Fibroblast of skin of left biceps (primary cell): ENCODE data around the gene SEMA3E.
"Not testable (repeated sequence)": the region's sequence is repeated elsewhere in the genome, so short reads cannot be mapped to it uniquely, and the experiment has no call there.

Experiments
- DNase-seq, 2 experiments: peaks; one replicate each; pipeline ENCODE4 v3.0.0-alpha.2; 2013; ENCODE audit warnings: low read depth in 2 of 2

SEMA3E gene

GRCh38 chr7:83452256-83452655, 196.7 kb downstream of the SEMA3E start:
- DNase-seq: no peak

GRCh38 chr7:83451501-83452045, 197.4 kb downstream of the SEMA3E start:
- DNase-seq: no peak

- no peak for DNase-seq
Observed at GRCh38 chr7:83449781-83450180, 199.2 kb downstream of the SEMA3E start.

GRCh38 chr7:83447681-83448080, 201.3 kb downstream of the SEMA3E start:
- no peak for DNase-seq

GRCh38 chr7:83446102-83446669, 202.8 kb downstream of the SEMA3E start:
- DNase-seq: no peak

GRCh38 chr7:83442911-83443310, 206.0 kb downstream of the SEMA3E start:
- no peak for DNase-seq

- no peak for DNase-seq
Observed at GRCh38 chr7:83439026-83439425, 209.9 kb downstream of the SEMA3E start.

GRCh38 chr7:83430289-83430688, 218.7 kb downstream of the SEMA3E start:
- DNase-seq: not testable (repeated sequence)

GRCh38 chr7:83429493-83429892, 219.4 kb downstream of the SEMA3E start:
- DNase-seq: no peak

GRCh38 chr7:83427884-83428283, 221.1 kb downstream of the SEMA3E start:
- DNase-seq: no peak

GRCh38 chr7:83426325-83426724, 222.6 kb downstream of the SEMA3E start:
- DNase-seq: no peak

GRCh38 chr7:83419013-83419412, 229.9 kb downstream of the SEMA3E start:
- no peak for DNase-seq

- DNase-seq: no peak
Observed at GRCh38 chr7:83415840-83416239, 233.1 kb downstream of the SEMA3E start.

GRCh38 chr7:83414947-83415346, 234.0 kb downstream of the SEMA3E start:
- DNase-seq: no peak

- peak in 1 of 2 experiments; percentile 9 for DNase-seq
Observed at GRCh38 chr7:83413831-83414230, 235.1 kb downstream of the SEMA3E start.

- DNase-seq: peak; percentile 20 to 29
Observed at GRCh38 chr7:83413424-83413823, 235.5 kb downstream of the SEMA3E start.

- DNase-seq: peak in 1 of 2 experiments; percentile 24
Observed at GRCh38 chr7:83410989-83411591, 237.8 kb downstream of the SEMA3E start.

- no peak for DNase-seq
Observed at GRCh38 chr7:83394776-83395175, 254.2 kb downstream of the SEMA3E start.

GRCh38 chr7:83388436-83388835, 260.5 kb downstream of the SEMA3E start:
- DNase-seq: no peak

- DNase-seq: no peak
Observed at GRCh38 chr7:83366629-83367028, 282.3 kb downstream of the SEMA3E start.

GRCh38 chr7:83365746-83366145, 283.2 kb downstream of the SEMA3E start:
- DNase-seq: no peak

GRCh38 chr7:83362871-83363550, 285.9 kb downstream of the SEMA3E start:
- no peak for DNase-seq

GRCh38 chr7:83359108-83359507, 289.8 kb downstream of the SEMA3E start:
- no peak for DNase-seq
